NT2/D1 (cell line): ENCODE data around the gene RHOG.
A peak's percentile ranks its signal among the peaks of the same experiment; 100 is the strongest.

Experiments used
- DNase-seq: peaks from one replicate; pipeline ENCODE4 v3.0.0-alpha.2; 2011; ENCODE audit warnings: low read depth, low spot score
- H3K27me3 ChIP-seq: 2 replicates; pipeline ENCODE4 v1.6.0; 2011; ENCODE audit warnings: mild to moderate bottlenecking; ENCODE audit not compliant: insufficient read length, insufficient read depth
- H3K36me3 ChIP-seq: 2 replicates; pipeline ENCODE4 v1.6.1; 2011; ENCODE audit warnings: mild to moderate bottlenecking, low read length, mixed read lengths; ENCODE audit not compliant: insufficient read depth, insufficient read length
- H3K4me1 ChIP-seq: 2 replicates; pipeline ENCODE4 v1.5.1; 2011; ENCODE audit not compliant: insufficient read depth, insufficient read length
- H3K4me3 ChIP-seq: 2 replicates; pipeline ENCODE4 v1.5.1; 2011; ENCODE audit warnings: low read depth; ENCODE audit not compliant: insufficient read length
- H3K9ac ChIP-seq: 2 replicates; pipeline ENCODE4 v1.6.0; 2011; ENCODE audit warnings: low read depth; ENCODE audit not compliant: insufficient read length
- H3K9me3 ChIP-seq: 2 replicates; pipeline ENCODE4 v1.5.1; 2011; ENCODE audit warnings: mild to moderate bottlenecking, low read length; ENCODE audit not compliant: insufficient read depth
- SUZ12 ChIP-seq: IDR thresholded peaks from 2 replicates; pipeline ENCODE4 v1.6.1; 2011; ENCODE audit not compliant: insufficient read length, insufficient read depth; ENCODE audit errors: extremely low read depth
- YY1 ChIP-seq: IDR thresholded peaks from 2 replicates; pipeline ENCODE4 v1.6.1; 2011; ENCODE audit not compliant: insufficient read length, insufficient read depth
- ZNF274 ChIP-seq: IDR thresholded peaks from 2 replicates; pipeline ENCODE4 v1.6.1; 2011; ENCODE audit warnings: mild to moderate bottlenecking, low read depth, low read length

Gene RHOG

DNA sequence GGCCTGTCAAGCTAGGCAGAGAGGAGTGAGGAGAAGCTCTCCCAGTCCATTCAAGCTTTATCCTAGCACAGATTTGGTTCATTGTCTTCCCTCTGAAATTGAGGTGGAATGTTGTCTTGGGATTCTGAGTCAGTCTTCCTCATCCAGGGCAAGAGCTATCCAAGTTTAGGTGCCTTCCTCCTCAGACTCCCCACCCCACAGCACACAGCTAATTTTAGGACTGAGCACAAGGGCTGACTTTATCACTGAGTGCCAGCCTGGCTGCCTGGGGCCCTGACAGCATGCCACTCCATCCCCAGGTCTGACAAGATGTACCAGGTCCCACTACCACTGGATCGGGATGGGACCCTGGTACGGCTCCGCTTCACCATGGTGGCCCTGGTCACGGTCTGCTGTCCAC, 29.8 kb downstream of the RHOG start:
- Histone ChIP-seq H3K9me3 (no peaks in the 10 kb centered on the region), H3K27me3 (no peaks in the 10 kb centered on the region), H3K36me3 (peaks cover 15% of the 10 kb centered on the region), H3K9ac (no peak overlapping the region), H3K4me3 (no peak overlapping the region), H3K4me1 (peaks cover 7% of the 10 kb centered on the region)
- DNase-seq = no peak
- TF ChIP-seq SUZ12 = no peak
- TF ChIP-seq ZNF274 = no peak
- TF ChIP-seq YY1 = no peak

DNA sequence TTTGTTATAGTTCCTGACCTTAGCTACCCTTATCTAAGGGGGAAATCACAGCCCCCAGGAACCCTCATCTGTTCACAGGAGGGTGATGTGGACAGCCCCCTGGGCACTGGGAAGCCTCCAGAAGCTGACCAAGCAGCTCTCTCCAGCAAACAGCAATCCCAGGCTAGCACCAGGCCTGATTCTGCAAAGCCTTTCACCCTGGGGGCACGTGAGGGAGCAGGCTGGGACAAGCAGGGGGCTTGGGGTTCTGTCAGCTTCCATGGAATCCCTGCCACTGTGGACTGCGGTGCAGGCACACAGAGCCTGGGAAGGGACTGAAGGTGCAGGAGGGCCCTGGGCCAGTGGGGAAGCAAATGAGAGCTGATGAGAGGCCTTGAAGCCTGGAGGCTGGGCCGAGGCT, 30.3 kb downstream of the RHOG start:
- TF ChIP-seq YY1 (no peak), SUZ12 (no peak), ZNF274 (no peak)
- H3K27me3 ChIP-seq = no peaks in the 10 kb centered on the region
- no peak for DNase-seq
- peak overlapping the region; percentile 29 for H3K9ac ChIP-seq
- H3K9me3 ChIP-seq = no peaks in the 10 kb centered on the region
- peaks cover 15% of the 10 kb centered on the region for H3K36me3 ChIP-seq
- H3K4me1 ChIP-seq = peaks cover 7% of the 10 kb centered on the region
- no peak overlapping the region for H3K4me3 ChIP-seq

DNA sequence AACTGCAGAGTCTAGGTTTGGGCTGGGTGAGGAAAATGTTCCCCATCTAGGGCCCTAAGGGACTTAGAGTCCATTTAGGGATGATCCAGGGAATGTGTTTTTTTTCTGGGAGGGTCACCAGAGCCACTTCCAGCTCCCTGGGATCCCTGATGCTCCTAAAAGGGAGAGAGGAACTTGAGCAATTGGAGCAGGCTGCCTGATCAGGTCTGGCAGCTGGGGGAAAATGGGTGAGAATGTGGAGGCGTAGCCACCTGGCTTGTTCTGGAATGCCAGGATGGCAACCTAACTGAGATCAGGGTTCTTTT, 31.2 kb downstream of the RHOG start:
- Histone ChIP-seq H3K9ac (no peak overlapping the region), H3K36me3 (peaks cover 15% of the 10 kb centered on the region), H3K4me3 (no peak overlapping the region), H3K27me3 (no peaks in the 10 kb centered on the region), H3K9me3 (no peaks in the 10 kb centered on the region), H3K4me1 (peaks cover 7% of the 10 kb centered on the region)
- no peak for DNase-seq
- no peak for TF ChIP-seq ZNF274
- TF ChIP-seq SUZ12 = no peak
- TF ChIP-seq YY1 = no peak

DNA sequence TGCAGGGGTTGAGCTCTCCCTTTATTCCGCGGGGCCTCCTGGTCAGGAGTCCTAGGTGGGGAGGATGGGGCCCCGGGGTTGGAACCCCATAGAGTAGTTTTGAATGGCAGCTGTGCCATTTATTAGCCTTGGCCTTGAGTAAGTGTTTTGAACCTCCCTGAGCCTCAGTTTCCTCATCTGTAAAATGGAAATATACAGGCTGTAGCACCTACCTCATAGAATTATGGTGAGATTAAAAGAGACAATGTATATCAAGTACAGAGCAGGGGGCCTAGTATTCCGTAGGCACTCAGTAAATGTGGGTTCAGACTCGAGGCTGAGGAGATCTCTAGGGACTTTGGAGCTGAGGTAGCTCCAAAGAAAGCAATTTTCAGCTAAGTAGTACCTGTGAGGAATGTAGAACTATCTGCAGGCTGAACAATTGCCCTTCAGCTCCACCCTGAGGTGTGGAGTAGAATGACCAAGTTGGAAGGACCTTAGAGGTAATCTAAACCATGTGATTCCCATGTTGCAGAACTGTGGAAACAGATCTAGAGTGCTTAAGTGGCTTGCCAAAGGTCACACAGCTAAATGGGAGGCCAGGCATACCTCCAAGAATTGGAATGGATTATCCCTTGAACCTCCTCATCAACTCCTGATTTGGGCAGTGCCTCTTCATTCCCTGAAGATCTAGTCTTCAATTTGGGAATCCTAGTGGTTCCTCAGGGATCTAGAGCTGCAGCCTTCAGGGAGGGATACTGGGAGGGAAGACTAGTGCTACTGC, 31.7 kb downstream of the RHOG start:
- Histone ChIP-seq H3K36me3 (peaks cover 15% of the 10 kb centered on the region), H3K9me3 (no peaks in the 10 kb centered on the region), H3K4me1 (peaks cover 7% of the 10 kb centered on the region), H3K4me3 (peak overlapping the region; percentile 93), H3K27me3 (no peaks in the 10 kb centered on the region), H3K9ac (peak overlapping the region; percentile 96)
- no peak for DNase-seq
- TF ChIP-seq SUZ12 = no peak
- no peak for TF ChIP-seq YY1
- no peak for TF ChIP-seq ZNF274

DNA sequence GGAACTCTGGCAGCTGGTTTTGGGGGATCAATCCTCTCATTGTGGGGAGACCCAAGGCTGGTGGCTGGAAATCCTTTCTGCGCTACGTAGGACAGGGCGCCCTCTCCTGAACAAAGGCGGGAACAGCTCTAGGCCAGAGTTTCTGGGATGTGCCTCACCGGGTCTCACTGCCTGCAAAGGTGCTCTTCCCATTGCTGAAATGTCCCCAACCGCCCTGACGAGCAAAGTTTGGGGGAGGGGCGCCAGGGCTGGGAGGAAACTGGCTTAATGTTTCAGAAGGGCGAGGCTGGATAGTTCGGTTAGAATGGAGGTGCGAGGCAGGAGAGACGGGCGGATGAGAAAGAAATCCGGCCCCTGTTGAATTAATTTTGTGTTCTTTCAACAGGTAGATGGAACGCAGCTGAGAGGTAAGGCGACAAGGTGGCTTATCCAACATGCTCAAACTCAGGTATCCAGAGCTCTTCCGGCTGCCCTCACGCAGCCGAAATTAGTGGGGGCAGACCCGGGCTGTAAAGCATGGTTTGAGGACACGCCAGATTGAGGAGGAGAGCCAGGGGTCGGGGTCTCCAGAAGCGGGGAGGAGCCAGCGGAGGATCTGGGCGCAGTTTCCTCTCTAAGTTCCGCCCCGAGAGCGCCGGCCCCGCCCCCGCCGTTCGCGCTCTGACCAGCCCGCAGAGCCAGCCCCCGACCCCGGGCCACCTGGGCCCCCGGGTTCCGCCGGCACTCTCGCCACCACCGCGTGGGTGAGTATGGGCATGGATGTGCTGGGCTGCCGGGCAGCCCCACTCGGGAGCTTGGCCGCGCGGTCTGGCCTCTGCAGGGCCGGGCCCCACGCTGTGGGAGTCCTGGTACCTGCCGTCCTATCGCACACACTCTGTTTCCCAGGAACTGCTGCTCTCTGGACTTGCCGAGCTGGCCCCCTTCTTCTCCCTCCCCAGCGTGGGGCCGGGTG, 32.6 kb downstream of the RHOG start, which contains the start of gene PGAP2:
Gene PGAP2, plus strand, starts transcription at position 652 of the 952 bp plus-strand sequence. CDS start 2,700 bp downstream, outside the sequence.
- DNase-seq = peak; percentile 72
- H3K4me3 ChIP-seq = peak within 1 kb of the TSS; percentile 93
- TF ChIP-seq SUZ12 (no peak), ZNF274 (no peak), YY1 (no peak)
- H3K36me3 ChIP-seq = peaks cover 15% of the 10 kb centered on the region
- H3K9ac ChIP-seq = peak within 1 kb of the TSS; percentile 96
- no peaks in the 10 kb centered on the region for H3K9me3 ChIP-seq
- no peaks in the 10 kb centered on the region for H3K27me3 ChIP-seq
- peaks cover 7% of the 10 kb centered on the region for H3K4me1 ChIP-seq

DNA sequence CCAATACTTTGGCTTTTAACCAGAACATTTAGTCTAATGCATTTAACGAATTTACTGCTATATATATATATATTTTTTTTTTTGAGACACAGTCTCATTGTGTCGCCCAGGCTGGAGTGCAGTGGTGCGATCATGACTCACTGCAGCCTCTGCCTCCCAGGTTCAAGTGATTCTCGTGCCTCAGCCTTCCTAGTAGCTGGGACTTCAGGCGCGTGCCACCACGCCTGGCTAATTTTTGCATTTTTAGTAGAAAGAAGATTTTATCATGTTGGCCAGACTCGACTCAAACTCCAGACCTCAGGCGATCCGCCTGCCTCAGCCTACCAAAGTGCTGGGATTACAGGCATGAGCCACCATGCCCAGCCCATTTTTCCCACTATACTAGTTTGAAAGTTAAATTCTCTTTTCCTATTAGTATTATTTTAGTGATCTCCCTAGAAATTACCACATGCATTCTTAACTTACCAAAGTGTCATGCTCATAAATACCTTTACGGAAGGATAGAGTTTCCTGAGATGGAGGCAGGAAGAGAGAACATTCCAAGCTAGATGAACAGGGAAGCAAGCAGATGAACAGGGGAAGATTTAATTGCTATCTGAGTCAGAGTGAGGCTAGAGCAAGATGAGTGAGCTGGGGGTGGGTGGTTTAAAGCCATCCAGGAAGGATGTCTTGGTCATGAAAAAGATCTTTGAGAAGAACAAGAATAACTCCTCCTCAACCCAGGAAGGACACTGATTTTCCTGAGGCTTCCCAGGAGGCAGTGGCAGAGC, 36.8 kb downstream of the RHOG start:
- no peak overlapping the region for H3K9ac ChIP-seq
- H3K4me1 ChIP-seq = peaks cover 3% of the 10 kb centered on the region
- no peak for DNase-seq
- H3K4me3 ChIP-seq = no peak overlapping the region
- TF ChIP-seq SUZ12 = no peak
- no peak for TF ChIP-seq YY1
- no peak for TF ChIP-seq ZNF274
- no peaks in the 10 kb centered on the region for H3K9me3 ChIP-seq
- H3K27me3 ChIP-seq = no peaks in the 10 kb centered on the region
- H3K36me3 ChIP-seq = no peaks in the 10 kb centered on the region
